IMR-90 (cell line): ENCODE results near the gene GPC2. TPM values are rescaled to one million over a fixed set of nuclear protein-coding genes. Genes with fewer than 3 reads are reported as not detected.

Experiments used
- ATAC-seq: fragments of 200-7000 bp; cut with Tn5 transposase; 2 replicates; pipeline ENCODE4 v1.9.1; 2020; ENCODE audit warnings: low read depth, mild to moderate bottlenecking, moderate library complexity
- BruUV-seq: library from RNA; stranded (reverse); fragments of 400-500 nt; replicated peaks from 2 replicates; lab custom pipeline; 2021; lab: Mats Ljungman, UMichigan
- CTCF ChIA-PET: fragments of 300-600 bp; formaldehyde crosslinking; extraction: SDS; loops from one replicate; lab custom pipeline; 2021; ENCODE audit warnings: antibody characterized with exemption; lab: Yijun Ruan, JAX
- POLR2A ChIA-PET: fragments of 300-600 bp; sonication (Branson Sonifier 250); formaldehyde crosslinking; loops from one replicate; lab custom pipeline; 2022; ENCODE audit warnings: antibody characterized with exemption; ENCODE audit not compliant: unreplicated experiment; lab: Charles Lee
- DNase-seq: peaks from one replicate; pipeline ENCODE4 v3.0.0; 2013
- H2AFZ ChIP-seq: replicated peaks from 2 replicates; pipeline ENCODE3; 2013; ENCODE audit warnings: low read length, mild to moderate bottlenecking; ENCODE audit not compliant: poor library complexity
- H2AK5ac ChIP-seq: 2 replicates; pipeline ENCODE4 v1.6.1; 2013; ENCODE audit warnings: low read depth, low read length, inconsistent platforms
- H2AK9ac ChIP-seq: replicated peaks from 2 replicates; pipeline ENCODE3; 2013; ENCODE audit warnings: mild to moderate bottlenecking, low read depth, low read length, moderate library complexity; ENCODE audit not compliant: poor library complexity
- H2BK120ac ChIP-seq: 2 replicates; pipeline ENCODE4 v1.6.1; 2013; ENCODE audit warnings: low read depth, low read length, inconsistent platforms
- H2BK15ac ChIP-seq: 3 replicates; pipeline ENCODE4 v1.6.1; 2013; ENCODE audit warnings: low read depth, low read length, inconsistent platforms
- H2BK20ac ChIP-seq: 2 replicates; pipeline ENCODE4 v1.6.1; 2013; ENCODE audit warnings: low read depth, mild to moderate bottlenecking, inconsistent platforms, low read length, moderate library complexity
- H2BK5ac ChIP-seq: 2 replicates; pipeline ENCODE4 v1.6.1; 2013; ENCODE audit warnings: mild to moderate bottlenecking, low read depth, low read length, inconsistent platforms; ENCODE audit not compliant: poor library complexity, severe bottlenecking
- H3K14ac ChIP-seq: replicated peaks from 2 replicates; pipeline ENCODE4 v1.6.1; 2013; ENCODE audit warnings: low read depth, low read length, inconsistent platforms
- H3K18ac ChIP-seq: 2 replicates; pipeline ENCODE4 v1.6.1; 2013; ENCODE audit warnings: low read depth, low read length, control low read depth
- H3K23ac ChIP-seq: 2 replicates; pipeline ENCODE4 v1.6.1; 2013; ENCODE audit warnings: low read depth, low read length, inconsistent platforms
- H3K27ac ChIP-seq: 2 replicates; pipeline ENCODE4 v1.5.1; 2013; ENCODE audit warnings: mild to moderate bottlenecking, control low read depth, low read length; ENCODE audit not compliant: insufficient read depth
- H3K27me3 ChIP-seq: 2 replicates; pipeline ENCODE4 v1.6.1; 2013; ENCODE audit warnings: low read length; ENCODE audit not compliant: control insufficient read depth, insufficient read depth
- H3K36me3 ChIP-seq: 2 replicates; pipeline ENCODE4 v1.6.1; 2013; ENCODE audit warnings: low read length, mixed read lengths; ENCODE audit not compliant: control insufficient read depth, insufficient read depth
- H3K4ac ChIP-seq: 2 replicates; pipeline ENCODE4 v1.6.1; 2013; ENCODE audit warnings: low read depth, low read length, inconsistent platforms
- H3K4me1 ChIP-seq: 2 replicates; pipeline ENCODE4 v1.6.1; 2013; ENCODE audit warnings: low read length, mixed read lengths; ENCODE audit not compliant: control insufficient read depth, insufficient read depth
- H3K4me2 ChIP-seq: 2 replicates; pipeline ENCODE4 v1.6.1; 2013; ENCODE audit warnings: low read depth, mild to moderate bottlenecking, control low read depth, low read length, moderate library complexity
- H3K4me3 ChIP-seq: 2 replicates; pipeline ENCODE4 v1.5.1; 2013; ENCODE audit warnings: low read depth, mild to moderate bottlenecking, control low read depth, low read length, moderate library complexity; ENCODE audit not compliant: insufficient read depth
- H3K56ac ChIP-seq: 2 replicates; pipeline ENCODE4 v1.6.1; 2013; ENCODE audit warnings: low read length, inconsistent platforms; ENCODE audit not compliant: insufficient read depth; ENCODE audit errors: extremely low read depth
- H3K79me1 ChIP-seq, 2 experiments: 2 replicates each; pipeline ENCODE4 v1.6.1; 2013; ENCODE audit warnings: low read length in 2 of 2, inconsistent platforms in 1 of 2, low read depth in 1 of 2
- H3K9ac ChIP-seq: 2 replicates; pipeline ENCODE4 v1.6.1; 2013; ENCODE audit warnings: low read depth, low read length, control low read depth
- H3K9me1 ChIP-seq: 2 replicates; pipeline ENCODE4 v1.6.1; 2013; ENCODE audit warnings: low read length, inconsistent platforms; ENCODE audit not compliant: insufficient read depth
- H3K9me3 ChIP-seq: 2 replicates; pipeline ENCODE4 v1.6.1; 2013; ENCODE audit warnings: low read length; ENCODE audit not compliant: control insufficient read depth, insufficient read depth
- H4K20me1 ChIP-seq: 2 replicates; pipeline ENCODE4 v1.6.1; 2013; ENCODE audit warnings: low read length, inconsistent platforms; ENCODE audit not compliant: insufficient read depth
- H4K5ac ChIP-seq: 2 replicates; pipeline ENCODE4 v1.6.1; 2013; ENCODE audit warnings: mild to moderate bottlenecking, low read depth, low read length, control low read depth
- H4K8ac ChIP-seq, 2 experiments: 2 replicates each; pipeline ENCODE4 v1.6.1; 2013; ENCODE audit warnings: low read depth in 2 of 2, low read length in 2 of 2, control low read depth in 1 of 2, inconsistent platforms in 1 of 2
- H4K91ac ChIP-seq: 2 replicates; pipeline ENCODE4 v1.6.1; 2013; ENCODE audit warnings: low read depth, low read length, inconsistent platforms; ENCODE audit not compliant: insufficient read depth
- BHLHE40 ChIP-seq: fragments of 150-350 bp; IDR thresholded peaks from 2 replicates; pipeline ENCODE4 v1.6.1; 2016; ENCODE audit warnings: mild to moderate bottlenecking, low read depth, low read length
- CEBPB ChIP-seq: IDR thresholded peaks from 2 replicates; pipeline ENCODE4 v1.6.1; 2012; ENCODE audit warnings: low read depth, low read length, improper control_type of control experiment
- CHD1 ChIP-seq: IDR thresholded peaks from 2 replicates; pipeline ENCODE4 v1.6.1; 2012; ENCODE audit warnings: low read depth, low read length, improper control_type of control experiment
- FOS ChIP-seq: fragments of 150-350 bp; IDR thresholded peaks from 2 replicates; pipeline ENCODE4 v1.6.1; 2016; ENCODE audit warnings: low read depth, low read length
- MAFK ChIP-seq: IDR thresholded peaks from 2 replicates; pipeline ENCODE4 v1.6.1; 2012; ENCODE audit warnings: low read depth, low read length, improper control_type of control experiment
- MAZ ChIP-seq: IDR thresholded peaks from 2 replicates; pipeline ENCODE4 v1.6.1; 2012; ENCODE audit warnings: low read depth, mild to moderate bottlenecking, low read length, improper control_type of control experiment, moderate library complexity, borderline replicate concordance
- MXI1 ChIP-seq: IDR thresholded peaks from 2 replicates; pipeline ENCODE4 v1.6.1; 2012; ENCODE audit warnings: low read depth, mild to moderate bottlenecking, low read length, moderate library complexity, borderline replicate concordance
- NFE2L2 ChIP-seq: fragments of 150-350 bp; IDR thresholded peaks from 2 replicates; pipeline ENCODE4 v1.6.1; 2016; ENCODE audit warnings: low read depth, mild to moderate bottlenecking, low read length
- POLR2A ChIP-seq: IDR thresholded peaks from 2 replicates; pipeline ENCODE4 v1.6.1; 2012; ENCODE audit warnings: mild to moderate bottlenecking, low read depth, low read length
- RAD21 ChIP-seq: IDR thresholded peaks from 2 replicates; pipeline ENCODE4 v1.6.1; 2012; ENCODE audit warnings: low read length, improper control_type of control experiment
- RCOR1 ChIP-seq: IDR thresholded peaks from 2 replicates; pipeline ENCODE4 v1.6.1; 2012; ENCODE audit warnings: mild to moderate bottlenecking, low read length, improper control_type of control experiment; ENCODE audit not compliant: insufficient replicate concordance
- RFX5 ChIP-seq: IDR thresholded peaks from 2 replicates; pipeline ENCODE4 v1.8.0; 2012; ENCODE audit warnings: low read depth, mild to moderate bottlenecking, low read length, moderate library complexity
- SMC3 ChIP-seq: fragments of 150-350 bp; IDR thresholded peaks from 2 replicates; pipeline ENCODE4 v1.6.1; 2016; ENCODE audit warnings: low read depth, mild to moderate bottlenecking, antibody characterized with exemption, low read length, moderate library complexity
- WGBS, 2 experiments: methylation state at CpG; one replicate each; pipeline versions ENCODE4 v1.1.5 to v1.1.7; 2013; ENCODE audit warnings: missing lambda C conversion rate in 2 of 2; ENCODE audit not compliant: insufficient read length in 1 of 2; ENCODE audit errors: extremely low coverage in 2 of 2; 5-methylcytosine and 5-hydroxymethylcytosine counted together
- dilution Hi-C: fragments of 300-500 bp; cut with HindIII; formaldehyde crosslinking; loops from one replicate; pipeline ENCODE4 v1.14.3; 2018; ENCODE audit warnings: low sequenced_read_pairs; ENCODE audit not compliant: unreplicated experiment
- in situ Hi-C: fragments of 300-500 bp; cut with MboI; formaldehyde crosslinking; loops from 3 replicates; pipeline ENCODE4 v1.14.3; 2019; ENCODE audit warnings: low sequenced_read_pairs, inconsistent platforms, mixed read lengths
- intact Hi-C: fragments of 100-400 bp; cut with micrococcal nuclease; formaldehyde crosslinking; loops from 2 replicates; pipeline ENCODE4 v1.10.0; 2022
- polyA plus RNA-seq, 3 experiments: library from polyadenylated mRNA; depleted of rRNA; stranded (reverse); fragments of >200 nt; gene quantifications; 2 replicates each; pipeline ENCODE4 v1.2.3, GENCODE V29; 2012; ENCODE audit warnings: low replicate concordance in 1 of 3
- total RNA-seq: library from RNA; depleted of rRNA; stranded (reverse); fragments of >200 nt; gene quantifications from 2 replicates; pipeline ENCODE4 v1.2.3, GENCODE V29; 2012
- TF ChIP-seq, protein P1 (sequence below): fragments of 150-350 bp; IDR thresholded peaks from 2 replicates; pipeline ENCODE4 v1.6.1; 2017; ENCODE audit warnings: mild to moderate bottlenecking, antibody characterized with exemption, low read length, low read depth
- TF ChIP-seq, protein P2 (sequence below): fragments of 150-350 bp; IDR thresholded peaks from 2 replicates; pipeline ENCODE4 v1.6.1; 2016; ENCODE audit warnings: low read depth, mild to moderate bottlenecking, low read length, moderate library complexity, borderline replicate concordance
- TF ChIP-seq, protein P3 (sequence below): conservative IDR thresholded peaks from 2 replicates; pipeline ENCODE4 v1.5.1; 2012; ENCODE audit warnings: mild to moderate bottlenecking, low read depth, low read length, improper control_type of control experiment

GPC2 gene
- total and polyA plus RNA-seq, 2 of the 4 experiments (the other 2 are of a cell fraction) = 1.8 to 6.0 TPM

DNA sequence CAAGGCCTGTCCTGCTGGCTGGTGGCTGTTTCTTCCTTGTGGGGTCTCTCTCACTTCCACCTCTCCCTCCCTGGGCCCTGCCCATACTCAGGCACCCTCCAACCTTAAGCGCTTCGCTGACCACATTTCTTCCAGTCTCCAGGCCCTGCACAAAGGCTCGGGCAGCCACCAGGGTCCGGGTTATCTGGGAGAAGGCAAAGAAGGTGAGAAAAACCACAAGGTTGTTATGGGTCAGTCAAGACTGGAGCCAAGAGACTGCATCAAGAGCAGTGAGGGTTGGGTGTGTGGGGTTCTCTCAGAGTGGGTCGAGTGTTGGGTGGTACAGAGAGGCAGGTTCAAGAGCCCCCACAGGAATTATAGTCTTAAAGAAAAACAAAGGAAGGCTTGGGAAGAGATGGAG is 2.6 kb downstream of the GPC2 start:
- Histone ChIP-seq H2AFZ (no peak overlapping the region), H3K4ac (no peak overlapping the region), H3K9me1 (no peaks in the 10 kb centered on the region), H3K4me2 (no peak overlapping the region), H3K27ac (no peak overlapping the region), H3K27me3 (no peaks in the 10 kb centered on the region), H2BK15ac (no peak overlapping the region), H3K23ac (no peak overlapping the region), H2BK120ac (no peak overlapping the region), H2BK20ac (no peak overlapping the region), H3K14ac (no peak overlapping the region), H3K9ac (no peak overlapping the region), H2AK9ac (no peak overlapping the region), H4K8ac (no peak overlapping the region), H4K20me1 (no peaks in the 10 kb centered on the region), H2BK5ac (no peak overlapping the region), H3K79me1 (peaks cover 16 to 22% of the 10 kb centered on the region in 2 experiments), H3K4me3 (no peak overlapping the region), H3K36me3 (peaks cover 13% of the 10 kb centered on the region), H3K9me3 (no peaks in the 10 kb centered on the region), H3K56ac (no peak overlapping the region), H3K4me1 (peaks cover 5% of the 10 kb centered on the region), H3K18ac (no peak overlapping the region), H2AK5ac (no peak overlapping the region), H4K5ac (no peak overlapping the region), H4K91ac (no peak overlapping the region)
- WGBS, 2 experiments = 83% methylated on average over 1 of the region's 5 CpGs; no CpG with 5 or more reads in 1 of the 2 experiments
- BruUV-seq = no TSS peak
- in situ Hi-C loops (no loop called here), dilution Hi-C loops (no loop called here), intact Hi-C loops (no loop called here)
- ChIA-PET CTCF (no interaction called here), POLR2A (no interaction called here)
- ATAC-seq = no peak
- DNase-seq = no peak
- TF ChIP-seq RFX5 = no peak
- TF ChIP-seq SMC3 = no peak
- TF ChIP-seq MAZ = no peak
- TF ChIP-seq POLR2A = no peak
- TF ChIP-seq RAD21 = no peak
- no peak for TF ChIP-seq RCOR1
- TF ChIP-seq, protein P1, sequence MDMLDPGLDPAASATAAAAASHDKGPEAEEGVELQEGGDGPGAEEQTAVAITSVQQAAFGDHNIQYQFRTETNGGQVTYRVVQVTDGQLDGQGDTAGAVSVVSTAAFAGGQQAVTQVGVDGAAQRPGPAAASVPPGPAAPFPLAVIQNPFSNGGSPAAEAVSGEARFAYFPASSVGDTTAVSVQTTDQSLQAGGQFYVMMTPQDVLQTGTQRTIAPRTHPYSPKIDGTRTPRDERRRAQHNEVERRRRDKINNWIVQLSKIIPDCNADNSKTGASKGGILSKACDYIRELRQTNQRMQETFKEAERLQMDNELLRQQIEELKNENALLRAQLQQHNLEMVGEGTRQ = no peak
- no peak for TF ChIP-seq MAFK
- TF ChIP-seq, protein P2, sequence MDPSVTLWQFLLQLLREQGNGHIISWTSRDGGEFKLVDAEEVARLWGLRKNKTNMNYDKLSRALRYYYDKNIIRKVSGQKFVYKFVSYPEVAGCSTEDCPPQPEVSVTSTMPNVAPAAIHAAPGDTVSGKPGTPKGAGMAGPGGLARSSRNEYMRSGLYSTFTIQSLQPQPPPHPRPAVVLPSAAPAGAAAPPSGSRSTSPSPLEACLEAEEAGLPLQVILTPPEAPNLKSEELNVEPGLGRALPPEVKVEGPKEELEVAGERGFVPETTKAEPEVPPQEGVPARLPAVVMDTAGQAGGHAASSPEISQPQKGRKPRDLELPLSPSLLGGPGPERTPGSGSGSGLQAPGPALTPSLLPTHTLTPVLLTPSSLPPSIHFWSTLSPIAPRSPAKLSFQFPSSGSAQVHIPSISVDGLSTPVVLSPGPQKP = no peak
- no peak for TF ChIP-seq CEBPB
- TF ChIP-seq, protein P3, sequence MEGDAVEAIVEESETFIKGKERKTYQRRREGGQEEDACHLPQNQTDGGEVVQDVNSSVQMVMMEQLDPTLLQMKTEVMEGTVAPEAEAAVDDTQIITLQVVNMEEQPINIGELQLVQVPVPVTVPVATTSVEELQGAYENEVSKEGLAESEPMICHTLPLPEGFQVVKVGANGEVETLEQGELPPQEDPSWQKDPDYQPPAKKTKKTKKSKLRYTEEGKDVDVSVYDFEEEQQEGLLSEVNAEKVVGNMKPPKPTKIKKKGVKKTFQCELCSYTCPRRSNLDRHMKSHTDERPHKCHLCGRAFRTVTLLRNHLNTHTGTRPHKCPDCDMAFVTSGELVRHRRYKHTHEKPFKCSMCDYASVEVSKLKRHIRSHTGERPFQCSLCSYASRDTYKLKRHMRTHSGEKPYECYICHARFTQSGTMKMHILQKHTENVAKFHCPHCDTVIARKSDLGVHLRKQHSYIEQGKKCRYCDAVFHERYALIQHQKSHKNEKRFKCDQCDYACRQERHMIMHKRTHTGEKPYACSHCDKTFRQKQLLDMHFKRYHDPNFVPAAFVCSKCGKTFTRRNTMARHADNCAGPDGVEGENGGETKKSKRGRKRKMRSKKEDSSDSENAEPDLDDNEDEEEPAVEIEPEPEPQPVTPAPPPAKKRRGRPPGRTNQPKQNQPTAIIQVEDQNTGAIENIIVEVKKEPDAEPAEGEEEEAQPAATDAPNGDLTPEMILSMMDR = no peak
- TF ChIP-seq FOS = no peak
- no peak for TF ChIP-seq NFE2L2
- no peak for TF ChIP-seq CHD1
- TF ChIP-seq MXI1 = no peak
- TF ChIP-seq BHLHE40 = no peak
